Measurements from ENCODE around the gene CA10.

Gene CA10

GRCh38 chr17:52041123-52041617 is 117.3 kb downstream of the CA10 start:
- no peak for DNase-seq

- DNase-seq = no peak
These were observed 122.1 kb downstream of the CA10 start for GRCh38 chr17:52036416-52036815.

GRCh38 chr17:52035336-52035915 is 123.1 kb downstream of the CA10 start:
- peak; percentile 89 to 93 for DNase-seq

- peak in 1 of 2 experiments; percentile 79 for DNase-seq
These were observed 126.1 kb downstream of the CA10 start for GRCh38 chr17:52032454-52032853.

GRCh38 chr17:52030052-52030451 is 128.5 kb downstream of the CA10 start:
- no peak for DNase-seq

- peak in 1 of 2 experiments; percentile 4 for DNase-seq
These were observed 130.8 kb downstream of the CA10 start for GRCh38 chr17:52027620-52028295.

GRCh38 chr17:52027081-52027480 is 131.4 kb downstream of the CA10 start:
- DNase-seq = no peak

- DNase-seq = no peak
These were observed 132.4 kb downstream of the CA10 start for GRCh38 chr17:52026075-52026474.

GRCh38 chr17:52025236-52025635 is 133.3 kb downstream of the CA10 start:
- DNase-seq = no peak

- DNase-seq = peak; percentile 69 to 94
These were observed 134.1 kb downstream of the CA10 start for GRCh38 chr17:52024300-52024870.

GRCh38 chr17:52011064-52011463 is 147.4 kb downstream of the CA10 start:
- no peak for DNase-seq

GRCh38 chr17:51999654-52000053 is 158.9 kb downstream of the CA10 start:
- no peak for DNase-seq

GRCh38 chr17:51997723-51998122 is 160.8 kb downstream of the CA10 start:
- DNase-seq = no peak

GRCh38 chr17:51995797-51996403 is 162.6 kb downstream of the CA10 start:
- no peak for DNase-seq

- peak in 1 of 2 experiments; percentile 12 for DNase-seq
These were observed 165.6 kb downstream of the CA10 start for GRCh38 chr17:51992864-51993416.

- no peak for DNase-seq
These were observed 187.4 kb downstream of the CA10 start for GRCh38 chr17:51971121-51971520.

- DNase-seq = no peak
These were observed 196.8 kb downstream of the CA10 start for GRCh38 chr17:51961689-51962088.

- DNase-seq = no peak
These were observed 200.7 kb downstream of the CA10 start for GRCh38 chr17:51957786-51958185.

- no peak for DNase-seq
These were observed 203.3 kb downstream of the CA10 start for GRCh38 chr17:51955245-51955644.

GRCh38 chr17:51954232-51954765 is 204.2 kb downstream of the CA10 start:
- peak in 1 of 2 experiments; percentile 20 for DNase-seq

- peak in 1 of 2 experiments; percentile 27 for DNase-seq
These were observed 206.8 kb downstream of the CA10 start for GRCh38 chr17:51951741-51952140.

GRCh38 chr17:51948128-51948527 is 210.4 kb downstream of the CA10 start:
- DNase-seq = peak in 1 of 2 experiments; percentile 69

- no peak for DNase-seq
These were observed 211.3 kb downstream of the CA10 start for GRCh38 chr17:51947160-51947735.

All from NCI-H446 (cell line).